WTC11 (cell line): ENCODE measurements around the gene DMPK. TPM values are rescaled to one million over a fixed set of nuclear protein-coding genes. Genes with fewer than 3 reads are reported as not detected.

ENCODE experiments used
- ATAC-seq: fragments of 200-7000 bp; cut with Tn5 transposase; 2 replicates; pipeline ENCODE4 v1.10.0; 2021; ENCODE audit warnings: mild to moderate bottlenecking, moderate library complexity
- CTCF ChIA-PET: fragments of 300-600 bp; sonication (Branson Sonifier 250); formaldehyde crosslinking; loops from one replicate; lab custom pipeline; 2021; ENCODE audit warnings: antibody characterized with exemption; lab: Charles Lee
- POLR2A ChIA-PET: fragments of 350-600 bp; sonication (Branson Sonifier 250); formaldehyde crosslinking; loops from one replicate; lab custom pipeline; 2021; ENCODE audit warnings: antibody characterized with exemption; lab: Charles Lee
- DNase-seq: peaks from one replicate; pipeline ENCODE4 v3.0.0; 2021; ENCODE audit warnings: low spot score
- H3K27ac Mint-ChIP-seq: 2 replicates; pipeline ENCODE4 v1.8.0; 2021; ENCODE audit warnings: mixed read lengths
- H3K27me3 Mint-ChIP-seq: 2 replicates; pipeline ENCODE4 v1.8.0; 2021; ENCODE audit warnings: low read depth, mild to moderate bottlenecking, moderate library complexity, mixed read lengths
- H3K36me3 Mint-ChIP-seq: 2 replicates; pipeline ENCODE4 v1.8.0; 2021; ENCODE audit warnings: mixed read lengths
- H3K4me1 Mint-ChIP-seq: 2 replicates; pipeline ENCODE4 v1.8.0; 2022; ENCODE audit warnings: mixed read lengths
- H3K4me3 Mint-ChIP-seq: 2 replicates; pipeline ENCODE4 v1.8.0; 2021; ENCODE audit warnings: mild to moderate bottlenecking, moderate library complexity, mixed read lengths
- H3K9me3 Mint-ChIP-seq: 2 replicates; pipeline ENCODE4 v1.8.0; 2021; ENCODE audit warnings: mixed read lengths
- CBFB ChIP-seq: sonication (generic); formaldehyde crosslinking; IDR thresholded peaks from 2 replicates; pipeline ENCODE4 v1.8.1; 2022; ENCODE audit warnings: mild to moderate bottlenecking, low read depth, missing genetic modification reagents
- ETV6 ChIP-seq: sonication (generic); formaldehyde crosslinking; IDR thresholded peaks from 2 replicates; pipeline ENCODE4 v1.8.1; 2022; ENCODE audit warnings: mild to moderate bottlenecking, missing genetic modification reagents
- JAZF1 ChIP-seq: fragments of 250-450 bp; sonication (Bioruptor Pico); IDR thresholded peaks from 2 replicates; pipeline ENCODE4 v1.9.0; 2021; ENCODE audit warnings: moderate library complexity, mild to moderate bottlenecking, inconsistent platforms
- NFYB ChIP-seq: sonication (generic); formaldehyde crosslinking; conservative IDR thresholded peaks from 2 replicates; pipeline ENCODE4 v1.8.0; 2022; ENCODE audit warnings: low read depth, missing genetic modification reagents
- SMAD4 ChIP-seq: sonication (generic); formaldehyde crosslinking; IDR thresholded peaks from 2 replicates; pipeline ENCODE4 v1.8.0; 2022; ENCODE audit warnings: mild to moderate bottlenecking, missing genetic modification reagents
- SP1 ChIP-seq: sonication (generic); formaldehyde crosslinking; conservative IDR thresholded peaks from 2 replicates; pipeline ENCODE4 v1.8.1; 2022; ENCODE audit warnings: missing genetic modification reagents
- TCF7 ChIP-seq: sonication (generic); formaldehyde crosslinking; IDR thresholded peaks from 2 replicates; pipeline ENCODE4 v1.8.0; 2022; ENCODE audit warnings: mild to moderate bottlenecking, low read depth, missing genetic modification reagents, moderate library complexity
- ZNF423 ChIP-seq: fragments of 250-450 bp; sonication (Bioruptor Pico); IDR thresholded peaks from 2 replicates; pipeline ENCODE4 v2.1.2; 2022; ENCODE audit warnings: mild to moderate bottlenecking, moderate library complexity
- total RNA-seq: library from RNA; stranded (reverse); gene quantifications from 3 replicates; pipeline ENCODE4 v1.2.3, GENCODE V29; 2021
- TF ChIP-seq, protein P1 (sequence below): sonication (generic); formaldehyde crosslinking; IDR thresholded peaks from 2 replicates; pipeline ENCODE4 v1.8.0; 2022; ENCODE audit warnings: mild to moderate bottlenecking, missing genetic modification reagents
- TF ChIP-seq, protein P2 (sequence below): sonication (generic); formaldehyde crosslinking; IDR thresholded peaks from 2 replicates; pipeline ENCODE4 v1.8.0; 2022; ENCODE audit warnings: mild to moderate bottlenecking, missing genetic modification reagents
- TF ChIP-seq, protein P3 (sequence below): sonication (generic); formaldehyde crosslinking; IDR thresholded peaks from 2 replicates; pipeline ENCODE4 v1.8.1; 2023; ENCODE audit warnings: mild to moderate bottlenecking, moderate library complexity, missing genetic modification reagents
- TF ChIP-seq, protein P4 (sequence below): sonication (generic); formaldehyde crosslinking; conservative IDR thresholded peaks from 2 replicates; pipeline ENCODE4 v1.8.1; 2022; ENCODE audit warnings: mild to moderate bottlenecking, missing genetic modification reagents
- TF ChIP-seq, protein P5 (sequence below): sonication (generic); formaldehyde crosslinking; IDR thresholded peaks from 2 replicates; pipeline ENCODE4 v1.8.1; 2023; ENCODE audit warnings: mild to moderate bottlenecking, missing genetic modification reagents
- TF ChIP-seq, protein P6 (sequence below): sonication (generic); formaldehyde crosslinking; IDR thresholded peaks from 2 replicates; pipeline ENCODE4 v1.8.1; 2023; ENCODE audit warnings: mild to moderate bottlenecking, missing genetic modification reagents, borderline replicate concordance
- TF ChIP-seq, protein P7 (sequence below): sonication (generic); formaldehyde crosslinking; IDR thresholded peaks from 2 replicates; pipeline ENCODE4 v1.8.0; 2023; ENCODE audit warnings: missing genetic modification reagents, mild to moderate bottlenecking, borderline replicate concordance

DMPK gene
- total RNA-seq, 1 experiment from 2014 or later, result 42.7 TPM

DNA sequence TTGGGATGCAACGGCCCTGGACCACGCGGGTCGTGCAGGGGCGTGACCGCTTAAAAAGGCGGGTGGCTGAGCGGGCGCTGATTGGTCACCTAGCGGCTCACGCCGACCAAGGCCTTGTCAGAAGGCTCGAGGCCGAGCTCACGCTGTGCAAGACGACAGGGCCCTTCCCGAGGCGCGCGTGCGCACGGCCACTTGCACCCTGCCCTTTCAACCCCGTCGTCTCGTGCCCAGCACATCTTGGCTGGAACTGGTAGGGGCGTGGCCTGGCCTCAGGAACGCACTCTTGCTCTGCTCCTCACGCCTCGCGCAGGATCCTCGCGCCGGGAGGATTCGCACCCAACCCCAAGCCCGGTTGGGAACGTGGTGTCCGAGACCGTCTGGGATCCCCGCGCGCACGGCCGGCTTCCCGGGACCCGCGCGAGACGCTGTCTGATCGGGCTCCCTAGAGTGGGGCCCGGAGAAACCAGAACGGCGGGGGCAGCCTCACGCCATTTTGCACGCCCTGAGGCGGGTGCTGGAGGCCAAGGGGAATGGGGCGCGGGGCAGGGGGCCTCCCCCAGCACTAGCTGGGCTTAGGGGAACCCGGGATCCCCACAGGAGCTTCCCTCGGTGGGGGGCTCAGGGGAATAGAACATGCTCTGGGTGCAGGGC, 49.0 kb downstream of the DMPK start, which contains the start of gene MEIOSIN:
Gene MEIOSIN, plus strand, starts transcription at position 280 of the 651 bp plus-strand sequence. CDS start 1,938 bp downstream, outside the sequence.
- Mint-ChIP-seq H3K27ac (no peak within 1 kb of the TSS), H3K4me3 (no peak within 1 kb of the TSS), H3K4me1 (peaks cover 9% of the 10 kb centered on the region), H3K9me3 (no peaks in the 10 kb centered on the region), H3K27me3 (peaks cover 15% of the 10 kb centered on the region), H3K36me3 (no peaks in the 10 kb centered on the region)
- CTCF ChIA-PET, result interaction anchor here (0.6 to 2.5 kb wide), 3 partner anchors 20 to 84 kb away, joined by 3 to 6 read pairs (median 4); no protein-coding TSS in a partner anchor
- no peak for ATAC-seq
- POLR2A ChIA-PET, result interaction anchor here (0.6 to 1.2 kb wide), 2 partner anchors 16 to 36 kb away, joined by 3 read pairs; partner anchors contain the start of gene SIX5
- no peak for DNase-seq
- TF ChIP-seq, protein P1, sequence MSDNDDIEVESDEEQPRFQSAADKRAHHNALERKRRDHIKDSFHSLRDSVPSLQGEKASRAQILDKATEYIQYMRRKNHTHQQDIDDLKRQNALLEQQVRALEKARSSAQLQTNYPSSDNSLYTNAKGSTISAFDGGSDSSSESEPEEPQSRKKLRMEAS (CRISPR knock-in tag), result 0 out of 2 replicates have a peak, but pooled peaks have one; percentile 42
- TF ChIP-seq NFYB, result no peak

DNA sequence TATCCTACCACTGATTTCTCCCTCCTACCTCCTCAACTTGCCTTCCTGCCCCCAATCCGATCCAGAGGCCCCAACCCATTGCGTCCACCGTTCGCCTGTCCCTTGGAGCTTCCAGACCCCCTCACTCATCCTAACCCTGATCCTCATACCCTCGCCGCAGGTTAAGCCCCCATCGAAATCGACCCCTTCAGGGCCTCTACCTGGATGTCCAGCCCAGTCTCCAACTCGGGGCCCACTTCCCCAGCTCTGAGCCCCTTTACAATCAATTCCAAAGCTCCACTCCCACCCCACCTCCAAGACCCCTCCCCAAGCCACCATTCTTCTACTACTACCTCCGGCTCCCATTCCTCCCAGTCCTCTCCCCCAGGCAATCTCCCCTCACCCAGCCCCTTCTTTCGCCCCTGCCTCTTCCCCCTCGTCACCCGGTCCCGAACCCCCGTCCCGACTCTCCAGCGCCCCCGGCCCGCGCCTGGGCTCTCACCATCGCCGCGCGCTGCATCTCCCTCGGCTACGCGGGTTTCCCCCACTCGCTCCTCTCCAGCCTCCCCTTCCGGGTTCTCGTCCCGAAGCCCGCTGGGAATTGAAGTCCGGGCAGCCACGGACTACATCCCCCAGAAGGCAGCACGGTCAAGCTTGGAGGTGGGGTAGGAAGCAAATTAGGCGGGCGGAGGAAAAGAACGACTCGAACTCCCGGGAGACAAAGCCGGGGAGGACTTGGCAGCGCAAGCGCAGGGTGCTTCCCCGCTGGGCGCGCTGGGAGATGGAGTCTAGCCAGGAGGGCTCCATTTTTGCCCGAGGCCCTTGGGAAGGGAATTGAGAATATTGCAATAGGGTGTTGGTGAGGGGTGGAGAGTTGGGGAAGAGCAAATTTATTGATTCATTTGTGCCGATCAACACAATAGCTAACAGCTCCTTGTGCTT, 51.7 kb downstream of the DMPK start, which contains the start of gene FBXO46:
Gene FBXO46, minus strand, starts transcription at position 529 of the 921 bp plus-strand sequence. CDS start 17,401 bp downstream, outside the sequence.
- Mint-ChIP-seq H3K27ac (peak within 1 kb of the TSS; percentile 89), H3K36me3 (no peaks in the 10 kb centered on the region), H3K27me3 (peaks cover 7% of the 10 kb centered on the region; the same call in 1 of the 2 replicates), H3K4me3 (peak within 1 kb of the TSS; percentile 93), H3K4me1 (peaks cover 12% of the 10 kb centered on the region), H3K9me3 (no peaks in the 10 kb centered on the region)
- peak; percentile 97 for DNase-seq
- ATAC-seq, result peak; percentile 97
- CTCF ChIA-PET, result interaction anchor here (0.7 to 2.4 kb wide), 19 partner anchors 11 to 291 kb away, joined by 3 to 24 read pairs (median 5); partner anchors contain the start of genes QPCTL, SIX5 and SNRPD2
- POLR2A ChIA-PET, result interaction anchor here (0.6 to 2.2 kb wide), 13 partner anchors 9 to 1334 kb away, joined by 3 to 27 read pairs (median 4); partner anchors contain the start of genes DMPK, DMWD, QPCTL and SIX5
- TF ChIP-seq ZNF423 (CRISPR knock-in tag) (peak; percentile 56; the same call in 1 of the 2 replicates), CBFB (no peak), JAZF1 (CRISPR knock-in tag) (no peak), SP1 (peak; percentile 77), TCF7 (no peak), SMAD4 (CRISPR knock-in tag) (no peak), ETV6 (CRISPR knock-in tag) (peak; percentile 68; the same call in 1 of the 2 replicates)
- TF ChIP-seq, protein P2, sequence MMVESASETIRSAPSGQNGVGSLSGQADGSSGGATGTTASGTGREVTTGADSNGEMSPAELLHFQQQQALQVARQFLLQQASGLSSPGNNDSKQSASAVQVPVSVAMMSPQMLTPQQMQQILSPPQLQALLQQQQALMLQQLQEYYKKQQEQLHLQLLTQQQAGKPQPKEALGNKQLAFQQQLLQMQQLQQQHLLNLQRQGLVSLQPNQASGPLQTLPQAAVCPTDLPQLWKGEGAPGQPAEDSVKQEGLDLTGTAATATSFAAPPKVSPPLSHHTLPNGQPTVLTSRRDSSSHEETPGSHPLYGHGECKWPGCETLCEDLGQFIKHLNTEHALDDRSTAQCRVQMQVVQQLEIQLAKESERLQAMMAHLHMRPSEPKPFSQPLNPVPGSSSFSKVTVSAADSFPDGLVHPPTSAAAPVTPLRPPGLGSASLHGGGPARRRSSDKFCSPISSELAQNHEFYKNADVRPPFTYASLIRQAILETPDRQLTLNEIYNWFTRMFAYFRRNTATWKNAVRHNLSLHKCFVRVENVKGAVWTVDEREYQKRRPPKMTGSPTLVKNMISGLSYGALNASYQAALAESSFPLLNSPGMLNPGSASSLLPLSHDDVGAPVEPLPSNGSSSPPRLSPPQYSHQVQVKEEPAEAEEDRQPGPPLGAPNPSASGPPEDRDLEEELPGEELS (CRISPR knock-in tag), result 0 out of 2 replicates have a peak, but pooled peaks have one; percentile 44
- TF ChIP-seq, protein P3, sequence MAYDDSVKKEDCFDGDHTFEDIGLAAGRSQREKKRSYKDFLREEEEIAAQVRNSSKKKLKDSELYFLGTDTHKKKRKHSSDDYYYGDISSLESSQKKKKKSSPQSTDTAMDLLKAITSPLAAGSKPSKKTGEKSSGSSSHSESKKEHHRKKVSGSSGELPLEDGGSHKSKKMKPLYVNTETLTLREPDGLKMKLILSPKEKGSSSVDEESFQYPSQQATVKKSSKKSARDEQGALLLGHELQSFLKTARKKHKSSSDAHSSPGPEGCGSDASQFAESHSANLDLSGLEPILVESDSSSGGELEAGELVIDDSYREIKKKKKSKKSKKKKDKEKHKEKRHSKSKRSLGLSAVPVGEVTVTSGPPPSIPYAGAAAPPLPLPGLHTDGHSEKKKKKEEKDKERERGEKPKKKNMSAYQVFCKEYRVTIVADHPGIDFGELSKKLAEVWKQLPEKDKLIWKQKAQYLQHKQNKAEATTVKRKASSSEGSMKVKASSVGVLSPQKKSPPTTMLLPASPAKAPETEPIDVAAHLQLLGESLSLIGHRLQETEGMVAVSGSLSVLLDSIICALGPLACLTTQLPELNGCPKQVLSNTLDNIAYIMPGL (CRISPR knock-in tag), result no peak
- TF ChIP-seq, protein P4, sequence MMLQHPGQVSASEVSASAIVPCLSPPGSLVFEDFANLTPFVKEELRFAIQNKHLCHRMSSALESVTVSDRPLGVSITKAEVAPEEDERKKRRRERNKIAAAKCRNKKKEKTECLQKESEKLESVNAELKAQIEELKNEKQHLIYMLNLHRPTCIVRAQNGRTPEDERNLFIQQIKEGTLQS (CRISPR knock-in tag), result no peak
- TF ChIP-seq, protein P5, sequence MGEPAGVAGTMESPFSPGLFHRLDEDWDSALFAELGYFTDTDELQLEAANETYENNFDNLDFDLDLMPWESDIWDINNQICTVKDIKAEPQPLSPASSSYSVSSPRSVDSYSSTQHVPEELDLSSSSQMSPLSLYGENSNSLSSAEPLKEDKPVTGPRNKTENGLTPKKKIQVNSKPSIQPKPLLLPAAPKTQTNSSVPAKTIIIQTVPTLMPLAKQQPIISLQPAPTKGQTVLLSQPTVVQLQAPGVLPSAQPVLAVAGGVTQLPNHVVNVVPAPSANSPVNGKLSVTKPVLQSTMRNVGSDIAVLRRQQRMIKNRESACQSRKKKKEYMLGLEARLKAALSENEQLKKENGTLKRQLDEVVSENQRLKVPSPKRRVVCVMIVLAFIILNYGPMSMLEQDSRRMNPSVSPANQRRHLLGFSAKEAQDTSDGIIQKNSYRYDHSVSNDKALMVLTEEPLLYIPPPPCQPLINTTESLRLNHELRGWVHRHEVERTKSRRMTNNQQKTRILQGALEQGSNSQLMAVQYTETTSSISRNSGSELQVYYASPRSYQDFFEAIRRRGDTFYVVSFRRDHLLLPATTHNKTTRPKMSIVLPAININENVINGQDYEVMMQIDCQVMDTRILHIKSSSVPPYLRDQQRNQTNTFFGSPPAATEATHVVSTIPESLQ, result no peak
- TF ChIP-seq, protein P6, sequence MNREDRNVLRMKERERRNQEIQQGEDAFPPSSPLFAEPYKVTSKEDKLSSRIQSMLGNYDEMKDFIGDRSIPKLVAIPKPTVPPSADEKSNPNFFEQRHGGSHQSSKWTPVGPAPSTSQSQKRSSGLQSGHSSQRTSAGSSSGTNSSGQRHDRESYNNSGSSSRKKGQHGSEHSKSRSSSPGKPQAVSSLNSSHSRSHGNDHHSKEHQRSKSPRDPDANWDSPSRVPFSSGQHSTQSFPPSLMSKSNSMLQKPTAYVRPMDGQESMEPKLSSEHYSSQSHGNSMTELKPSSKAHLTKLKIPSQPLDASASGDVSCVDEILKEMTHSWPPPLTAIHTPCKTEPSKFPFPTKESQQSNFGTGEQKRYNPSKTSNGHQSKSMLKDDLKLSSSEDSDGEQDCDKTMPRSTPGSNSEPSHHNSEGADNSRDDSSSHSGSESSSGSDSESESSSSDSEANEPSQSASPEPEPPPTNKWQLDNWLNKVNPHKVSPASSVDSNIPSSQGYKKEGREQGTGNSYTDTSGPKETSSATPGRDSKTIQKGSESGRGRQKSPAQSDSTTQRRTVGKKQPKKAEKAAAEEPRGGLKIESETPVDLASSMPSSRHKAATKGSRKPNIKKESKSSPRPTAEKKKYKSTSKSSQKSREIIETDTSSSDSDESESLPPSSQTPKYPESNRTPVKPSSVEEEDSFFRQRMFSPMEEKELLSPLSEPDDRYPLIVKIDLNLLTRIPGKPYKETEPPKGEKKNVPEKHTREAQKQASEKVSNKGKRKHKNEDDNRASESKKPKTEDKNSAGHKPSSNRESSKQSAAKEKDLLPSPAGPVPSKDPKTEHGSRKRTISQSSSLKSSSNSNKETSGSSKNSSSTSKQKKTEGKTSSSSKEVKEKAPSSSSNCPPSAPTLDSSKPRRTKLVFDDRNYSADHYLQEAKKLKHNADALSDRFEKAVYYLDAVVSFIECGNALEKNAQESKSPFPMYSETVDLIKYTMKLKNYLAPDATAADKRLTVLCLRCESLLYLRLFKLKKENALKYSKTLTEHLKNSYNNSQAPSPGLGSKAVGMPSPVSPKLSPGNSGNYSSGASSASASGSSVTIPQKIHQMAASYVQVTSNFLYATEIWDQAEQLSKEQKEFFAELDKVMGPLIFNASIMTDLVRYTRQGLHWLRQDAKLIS (CRISPR knock-in tag), result no peak
- TF ChIP-seq, protein P7, sequence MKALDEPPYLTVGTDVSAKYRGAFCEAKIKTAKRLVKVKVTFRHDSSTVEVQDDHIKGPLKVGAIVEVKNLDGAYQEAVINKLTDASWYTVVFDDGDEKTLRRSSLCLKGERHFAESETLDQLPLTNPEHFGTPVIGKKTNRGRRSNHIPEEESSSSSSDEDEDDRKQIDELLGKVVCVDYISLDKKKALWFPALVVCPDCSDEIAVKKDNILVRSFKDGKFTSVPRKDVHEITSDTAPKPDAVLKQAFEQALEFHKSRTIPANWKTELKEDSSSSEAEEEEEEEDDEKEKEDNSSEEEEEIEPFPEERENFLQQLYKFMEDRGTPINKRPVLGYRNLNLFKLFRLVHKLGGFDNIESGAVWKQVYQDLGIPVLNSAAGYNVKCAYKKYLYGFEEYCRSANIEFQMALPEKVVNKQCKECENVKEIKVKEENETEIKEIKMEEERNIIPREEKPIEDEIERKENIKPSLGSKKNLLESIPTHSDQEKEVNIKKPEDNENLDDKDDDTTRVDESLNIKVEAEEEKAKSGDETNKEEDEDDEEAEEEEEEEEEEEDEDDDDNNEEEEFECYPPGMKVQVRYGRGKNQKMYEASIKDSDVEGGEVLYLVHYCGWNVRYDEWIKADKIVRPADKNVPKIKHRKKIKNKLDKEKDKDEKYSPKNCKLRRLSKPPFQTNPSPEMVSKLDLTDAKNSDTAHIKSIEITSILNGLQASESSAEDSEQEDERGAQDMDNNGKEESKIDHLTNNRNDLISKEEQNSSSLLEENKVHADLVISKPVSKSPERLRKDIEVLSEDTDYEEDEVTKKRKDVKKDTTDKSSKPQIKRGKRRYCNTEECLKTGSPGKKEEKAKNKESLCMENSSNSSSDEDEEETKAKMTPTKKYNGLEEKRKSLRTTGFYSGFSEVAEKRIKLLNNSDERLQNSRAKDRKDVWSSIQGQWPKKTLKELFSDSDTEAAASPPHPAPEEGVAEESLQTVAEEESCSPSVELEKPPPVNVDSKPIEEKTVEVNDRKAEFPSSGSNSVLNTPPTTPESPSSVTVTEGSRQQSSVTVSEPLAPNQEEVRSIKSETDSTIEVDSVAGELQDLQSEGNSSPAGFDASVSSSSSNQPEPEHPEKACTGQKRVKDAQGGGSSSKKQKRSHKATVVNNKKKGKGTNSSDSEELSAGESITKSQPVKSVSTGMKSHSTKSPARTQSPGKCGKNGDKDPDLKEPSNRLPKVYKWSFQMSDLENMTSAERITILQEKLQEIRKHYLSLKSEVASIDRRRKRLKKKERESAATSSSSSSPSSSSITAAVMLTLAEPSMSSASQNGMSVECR (CRISPR knock-in tag), result no peak
